ENCODE data around the gene PRSS1. TPM values are rescaled to one million over a fixed set of nuclear protein-coding genes. Genes with fewer than 3 reads are reported as not detected.

Gene PRSS1
- total and polyA plus RNA-seq, 2 experiments from 2014 or later: not detected

- no peaks in the 10 kb centered on the region for H4K20me1 ChIP-seq (replicated peaks; ENCODE audit: insufficient read depth)
- H3K4me2 ChIP-seq: peak overlapping the region; percentile 94
- H3K79me2 ChIP-seq (replicated peaks; ENCODE audit: insufficient read depth): no peaks in the 10 kb centered on the region
- H3K9me3 Mint-ChIP-seq: peaks cover 6% of the 10 kb centered on the region; the same call in 1 of the 3 replicates
- peaks cover 56% of the 10 kb centered on the region for H3K4me1 Mint-ChIP-seq
- no peaks in the 10 kb centered on the region for H3F3A ChIP-seq (replicated peaks; ENCODE audit: low read depth)
- no peak for DNase-seq (ENCODE audit: low spot score)
- H3K27ac ChIP-seq (ENCODE audit: low read depth): no peak overlapping the region
- no peak overlapping the region for H2AFZ ChIP-seq
- TF ChIP-seq EZH2phosphoT487 (IDR thresholded peaks at IDR 0.05; ENCODE audit: unreplicated experiment) (no peak), CREB1 (CRISPR knock-in tag; IDR thresholded peaks at IDR 0.05; ENCODE audit: low read depth) (no peak), NANOG (IDR thresholded peaks at IDR 0.05; ENCODE audit: borderline replicate concordance) (no peak)
- no peaks in the 10 kb centered on the region for H3K36me3 ChIP-seq (ENCODE audit: insufficient read depth)
- peaks cover 35% of the 10 kb centered on the region for H3K27me3 Mint-ChIP-seq (ENCODE audit: insufficient read depth, low read depth, poor library complexity)
- peaks cover 3% of the 10 kb centered on the region; the same call in 1 of the 2 replicates for H3K9me2 ChIP-seq (ENCODE audit: insufficient read depth)
- peaks cover 26% of the 10 kb centered on the region for H3K36me3 Mint-ChIP-seq (ENCODE audit: low read depth)
- peaks cover 66% of the 10 kb centered on the region for H3K27me3 ChIP-seq (ENCODE audit: insufficient read depth)
- peak overlapping the region; percentile 86; the same call in 2 of the 3 replicates for H3K4me3 Mint-ChIP-seq
- no peak overlapping the region for H3K27ac Mint-ChIP-seq
- peak overlapping the region; percentile 87 for H3K4me3 ChIP-seq
- H3K4me1 ChIP-seq (ENCODE audit: insufficient read depth): peaks cover 43% of the 10 kb centered on the region
- ATAC-seq: no peak
These were observed 49.5 kb downstream of the PRSS1 start for GRCh38 chr7:142798451-142799436.

- no peak overlapping the region for H3K27ac Mint-ChIP-seq
- H3K4me2 ChIP-seq: peak overlapping the region; percentile 37; the same call in 1 of the 2 replicates
- H3K27ac ChIP-seq (ENCODE audit: low read depth): no peak overlapping the region
- no peaks in the 10 kb centered on the region for H3F3A ChIP-seq (replicated peaks; ENCODE audit: low read depth)
- no peaks in the 10 kb centered on the region for H3K9me2 ChIP-seq (ENCODE audit: insufficient read depth)
- peaks cover 54% of the 10 kb centered on the region for H3K4me1 Mint-ChIP-seq
- no peak for DNase-seq (ENCODE audit: low spot score)
- H2AFZ ChIP-seq: no peak overlapping the region
- no peak for TF ChIP-seq JUNB (IDR thresholded peaks at IDR 0.05; ENCODE audit: unreplicated experiment)
- TF ChIP-seq NANOG (IDR thresholded peaks at IDR 0.05; ENCODE audit: borderline replicate concordance): no peak
- TF ChIP-seq POLR2AphosphoS5 (IDR thresholded peaks at IDR 0.05; ENCODE audit: low read depth): no peak
- TF ChIP-seq ZNF462 (CRISPR knock-in tag; IDR thresholded peaks at IDR 0.05): no peak
- no peak for TF ChIP-seq EZH2 (IDR thresholded peaks at IDR 0.05; ENCODE audit: low read depth, unreplicated experiment)
- no peak for TF ChIP-seq ZNF331 (CRISPR knock-in tag; IDR thresholded peaks at IDR 0.05; ENCODE audit: low read depth)
- H3K9me3 Mint-ChIP-seq: peaks cover 6% of the 10 kb centered on the region; the same call in 1 of the 3 replicates
- no peak overlapping the region for H3K4me3 Mint-ChIP-seq
- no peaks in the 10 kb centered on the region for H4K20me1 ChIP-seq (replicated peaks; ENCODE audit: insufficient read depth)
- no peaks in the 10 kb centered on the region for H3K36me3 ChIP-seq (ENCODE audit: insufficient read depth)
- H3K4me1 ChIP-seq (ENCODE audit: insufficient read depth): peaks cover 42% of the 10 kb centered on the region
- ATAC-seq: no peak
- H3K36me3 Mint-ChIP-seq (ENCODE audit: low read depth): peaks cover 31% of the 10 kb centered on the region
- H3K27me3 ChIP-seq (ENCODE audit: insufficient read depth): peaks cover 59% of the 10 kb centered on the region
- H3K79me2 ChIP-seq (replicated peaks; ENCODE audit: insufficient read depth): no peaks in the 10 kb centered on the region
- H3K4me3 ChIP-seq: no peak overlapping the region
- H3K27me3 Mint-ChIP-seq (ENCODE audit: insufficient read depth, low read depth, poor library complexity): peaks cover 38% of the 10 kb centered on the region
These were observed 50.2 kb downstream of the PRSS1 start for GRCh38 chr7:142799437-142799835.

Measured in GM23338 (cell line).